Endothelial cell (in vitro differentiated cells): ENCODE results near the gene ZMIZ1. TPM values are rescaled to one million over a fixed set of nuclear protein-coding genes. Genes with fewer than 3 reads are reported as not detected.

Experiments
- DNase-seq: peaks from one replicate; pipeline ENCODE4 v3.0.0; 2021; ENCODE audit warnings: low spot score
- H3K27ac Mint-ChIP-seq: one replicate; pipeline ENCODE4 v1.8.0; 2021; ENCODE audit warnings: mixed read lengths, inconsistent platforms; ENCODE audit not compliant: unreplicated experiment
- H3K27me3 Mint-ChIP-seq: one replicate; pipeline ENCODE4 v1.8.0; 2021; ENCODE audit warnings: mild to moderate bottlenecking, moderate library complexity, mixed read lengths, inconsistent platforms; ENCODE audit not compliant: unreplicated experiment
- H3K36me3 Mint-ChIP-seq: one replicate; pipeline ENCODE4 v1.8.0; 2021; ENCODE audit warnings: mild to moderate bottlenecking, low read depth, mixed read lengths, inconsistent platforms; ENCODE audit not compliant: unreplicated experiment
- H3K4me1 Mint-ChIP-seq: one replicate; pipeline ENCODE4 v1.8.0; 2021; ENCODE audit warnings: mild to moderate bottlenecking, mixed read lengths, inconsistent platforms; ENCODE audit not compliant: unreplicated experiment
- H3K4me3 Mint-ChIP-seq: one replicate; pipeline ENCODE4 v1.8.0; 2021; ENCODE audit warnings: mild to moderate bottlenecking, mixed read lengths, inconsistent platforms; ENCODE audit not compliant: unreplicated experiment
- H3K9me3 Mint-ChIP-seq: one replicate; pipeline ENCODE4 v1.8.0; 2021; ENCODE audit warnings: mixed read lengths, inconsistent platforms; ENCODE audit not compliant: unreplicated experiment
- CTCF ChIP-seq: fragments of 200-600 bp; sonication (generic); IDR thresholded peaks from one replicate; pipeline ENCODE4 v1.5.0; 2021; ENCODE audit warnings: antibody characterized with exemption; ENCODE audit not compliant: unreplicated experiment
- total RNA-seq: library from RNA; stranded (reverse); fragmentation: NEBNext Ultra II Directional; extraction: Animal tissue kit (Norgen Biotek cat#: 25700); gene quantifications from one replicate; pipeline ENCODE4 v1.2.1, GENCODE V29; 2021; ENCODE audit not compliant: unreplicated experiment

Gene ZMIZ1
- total RNA-seq, 1 donor from 2014 or later, result 102 TPM

- peaks cover 11% of the 10 kb centered on the region for H3K36me3 Mint-ChIP-seq
- no peak for TF ChIP-seq CTCF
- no peak overlapping the region for H3K27ac Mint-ChIP-seq
- no peaks in the 10 kb centered on the region for H3K9me3 Mint-ChIP-seq
- peaks cover 35% of the 10 kb centered on the region for H3K4me1 Mint-ChIP-seq
- DNase-seq, result no peak
- H3K27me3 Mint-ChIP-seq, result peaks cover 12% of the 10 kb centered on the region
- H3K4me3 Mint-ChIP-seq, result no peak overlapping the region
Measured at GRCh38 chr10:79189181-79189580, 120.4 kb downstream of the ZMIZ1 start.

- Mint-ChIP-seq H3K27me3 (peaks cover 9% of the 10 kb centered on the region), H3K36me3 (peaks cover 11% of the 10 kb centered on the region), H3K4me1 (peaks cover 31% of the 10 kb centered on the region), H3K9me3 (no peaks in the 10 kb centered on the region), H3K4me3 (no peak overlapping the region), H3K27ac (no peak overlapping the region)
- no peak for TF ChIP-seq CTCF
- DNase-seq, result no peak
Measured at GRCh38 chr10:79189853-79190435, 121.2 kb downstream of the ZMIZ1 start.

- Mint-ChIP-seq H3K27me3 (peaks cover 9% of the 10 kb centered on the region), H3K4me3 (no peak overlapping the region), H3K9me3 (no peaks in the 10 kb centered on the region), H3K36me3 (peaks cover 11% of the 10 kb centered on the region), H3K4me1 (peaks cover 23% of the 10 kb centered on the region), H3K27ac (no peak overlapping the region)
- no peak for DNase-seq
- TF ChIP-seq CTCF, result no peak
Measured at GRCh38 chr10:79190740-79191261, 122.0 kb downstream of the ZMIZ1 start.

DNA sequence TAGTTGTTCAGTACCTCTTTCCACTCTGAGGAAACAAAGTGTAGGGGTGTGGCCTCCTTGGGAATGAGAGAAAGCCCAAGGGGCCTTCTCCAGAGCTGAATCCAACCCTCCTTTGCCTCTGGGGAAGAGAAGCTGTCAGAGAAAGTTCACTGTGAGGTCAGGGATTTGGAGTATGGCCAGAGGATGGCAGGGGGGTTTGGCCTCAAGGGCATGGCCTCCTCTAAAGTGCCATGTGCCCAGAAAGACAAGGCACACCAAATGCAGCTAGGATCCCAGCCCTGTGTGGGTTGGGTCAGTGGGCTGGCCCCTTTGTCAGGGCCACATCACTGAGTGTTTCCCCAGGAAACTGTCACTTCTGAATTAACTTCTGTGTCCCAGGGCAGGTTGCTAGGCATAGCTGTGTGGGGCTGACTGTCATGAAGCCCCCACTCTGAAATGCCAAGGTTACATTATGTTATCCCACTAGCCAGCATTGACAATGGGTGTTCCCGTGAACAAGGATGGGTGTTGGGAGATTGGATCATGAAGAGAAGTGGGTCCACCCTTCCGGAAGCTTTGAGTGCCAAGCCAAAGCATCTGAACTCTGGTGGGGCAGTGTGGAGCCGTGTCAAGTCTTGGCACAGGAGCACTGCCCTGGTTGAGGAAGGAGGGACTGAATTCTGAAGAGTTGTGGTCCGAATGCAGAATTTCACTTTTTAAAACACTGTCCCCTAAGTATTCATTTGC lies 123.3 kb downstream of the ZMIZ1 start:
- H3K36me3 Mint-ChIP-seq, result peaks cover 11% of the 10 kb centered on the region
- H3K27ac Mint-ChIP-seq, result no peak overlapping the region
- no peak overlapping the region for H3K4me3 Mint-ChIP-seq

More for the DNA sequence above, 123.3 kb downstream of the ZMIZ1 start:
- H3K27me3 Mint-ChIP-seq, result peaks cover 5% of the 10 kb centered on the region
- H3K4me1 Mint-ChIP-seq, result peaks cover 18% of the 10 kb centered on the region
- DNase-seq, result no peak
- no peak for TF ChIP-seq CTCF
- no peaks in the 10 kb centered on the region for H3K9me3 Mint-ChIP-seq
